ENCODE results near the gene DSC3.
"Not testable (repeated sequence)": the region's sequence is repeated elsewhere in the genome, so short reads cannot be mapped to it uniquely, and the experiment has no call there.

DSC3 gene

GRCh38 chr18:31041271-31042083 is 1.1 kb downstream of the DSC3 start:
- FAIRE-seq = no peak
- DNase-seq (ENCODE audit: low spot score) = no peak

- no peak for FAIRE-seq
- no peak for DNase-seq (ENCODE audit: low spot score)
Observed at GRCh38 chr18:31040686-31041270, 1.8 kb downstream of the DSC3 start.

GRCh38 chr18:31039426-31039825 is 3.1 kb downstream of the DSC3 start:
- FAIRE-seq (no peak), DNase-seq (ENCODE audit: low spot score) (no peak)

- not testable (repeated sequence) for FAIRE-seq; DNase-seq (ENCODE audit: low spot score)
Observed at GRCh38 chr18:31037686-31038085, 4.9 kb downstream of the DSC3 start.

- FAIRE-seq = no peak
- DNase-seq (ENCODE audit: low spot score) = no peak
Observed at GRCh38 chr18:31034541-31034940, 8.0 kb downstream of the DSC3 start.

- no peak for FAIRE-seq
Observed at GRCh38 chr18:31030574-31031278, 11.8 kb downstream of the DSC3 start.

GRCh38 chr18:31015715-31016434 is 26.7 kb downstream of the DSC3 start:
- no peak for DNase-seq (ENCODE audit: low spot score)
- no peak for FAIRE-seq

More at GRCh38 chr18:31030574-31031278, 11.8 kb downstream of the DSC3 start:
- DNase-seq (ENCODE audit: low spot score) = no peak

GRCh38 chr18:31011455-31011854 is 31.1 kb downstream of the DSC3 start:
- not testable (repeated sequence) for FAIRE-seq
- DNase-seq (ENCODE audit: low spot score) = peak; percentile 32

- FAIRE-seq = no peak
- no peak for DNase-seq (ENCODE audit: low spot score)
Observed at GRCh38 chr18:31010601-31011000, 31.9 kb downstream of the DSC3 start.

- FAIRE-seq (no peak), DNase-seq (ENCODE audit: low spot score) (no peak)
Observed at GRCh38 chr18:30999887-31000628, 42.5 kb downstream of the DSC3 start.

- no peak for FAIRE-seq
- no peak for DNase-seq (ENCODE audit: low spot score)
Observed at GRCh38 chr18:30999186-30999585, 43.4 kb downstream of the DSC3 start.

GRCh38 chr18:30997223-30997622 is 45.3 kb downstream of the DSC3 start:
- FAIRE-seq = no peak

GRCh38 chr18:30992231-30992630 is 50.3 kb downstream of the DSC3 start:
- no peak for FAIRE-seq

More at GRCh38 chr18:30997223-30997622, 45.3 kb downstream of the DSC3 start:
- DNase-seq (ENCODE audit: low spot score) = no peak

GRCh38 chr18:30991397-30991796 is 51.1 kb downstream of the DSC3 start:
- no peak for FAIRE-seq

More at GRCh38 chr18:30992231-30992630, 50.3 kb downstream of the DSC3 start:
- DNase-seq (ENCODE audit: low spot score) = no peak

GRCh38 chr18:30989141-30989540 is 53.4 kb downstream of the DSC3 start:
- no peak for DNase-seq (ENCODE audit: low spot score)
- no peak for FAIRE-seq

More at GRCh38 chr18:30991397-30991796, 51.1 kb downstream of the DSC3 start:
- DNase-seq (ENCODE audit: low spot score) = no peak

GRCh38 chr18:30988440-30988839 is 54.1 kb downstream of the DSC3 start:
- no peak for DNase-seq (ENCODE audit: low spot score)
- no peak for FAIRE-seq

- no peak for FAIRE-seq
- peak; percentile 23 for DNase-seq (ENCODE audit: low spot score)
Observed at GRCh38 chr18:30987467-30988241, 54.9 kb downstream of the DSC3 start.

- no peak for FAIRE-seq
Observed at GRCh38 chr18:30985753-30986152, 56.8 kb downstream of the DSC3 start.

GRCh38 chr18:30982285-30982992 is 60.1 kb downstream of the DSC3 start:
- no peak for FAIRE-seq

More at GRCh38 chr18:30985753-30986152, 56.8 kb downstream of the DSC3 start:
- DNase-seq (ENCODE audit: low spot score) = no peak

More at GRCh38 chr18:30982285-30982992, 60.1 kb downstream of the DSC3 start:
- DNase-seq (ENCODE audit: low spot score) = no peak

Data from urothelium cell line (cell line).